HEK293 (cell line): Measurements from ENCODE around the gene DRC7.

ENCODE experiments used
- CTCF ChIA-PET: fragments of 350-600 bp; formaldehyde crosslinking; extraction: SDS; loops from one replicate; lab custom pipeline; 2021; ENCODE audit warnings: antibody characterized with exemption; lab: Yijun Ruan, JAX
- POLR2A ChIA-PET: fragments of 300-600 bp; formaldehyde crosslinking; extraction: SDS; loops from one replicate; lab custom pipeline; 2020; ENCODE audit warnings: antibody characterized with exemption, inconsistent platforms; lab: Yijun Ruan, JAX
- H3K27ac ChIP-seq: fragments of 200-500 bp; sonication (Bioruptor generic); 2 replicates; pipeline ENCODE4 v1.5.1; 2014; ENCODE audit warnings: low read depth, low read length, control low read depth, inconsistent platforms; ENCODE audit errors: extremely low read depth
- H3K36me3 ChIP-seq, 2 experiments: fragments of 200-500 bp in 1 of 2; sonication (Bioruptor generic) in 1 of 2; 1 replicate in 1 of 2; 2 replicates in 1 of 2; pipeline ENCODE4 v1.5.1; 2014 to 2017; ENCODE audit warnings: inconsistent platforms in 2 of 2, low read length in 2 of 2; ENCODE audit not compliant: control insufficient read depth in 2 of 2, insufficient read depth in 1 of 2
- H3K4me1 ChIP-seq: fragments of 200-500 bp; sonication (Bioruptor generic); 2 replicates; pipeline ENCODE4 v1.5.1; 2014; ENCODE audit warnings: mild to moderate bottlenecking, low read length, inconsistent platforms; ENCODE audit not compliant: control insufficient read depth, insufficient read depth
- H3K4me3 ChIP-seq: 2 replicates; pipeline ENCODE4 v1.5.1; 2011; ENCODE audit warnings: low read depth, mild to moderate bottlenecking, control low read depth, low read length, moderate library complexity
- H3K9me3 ChIP-seq: fragments of 200-500 bp; sonication (Bioruptor generic); 2 replicates; pipeline ENCODE4 v1.5.1; 2014; ENCODE audit warnings: low read depth, low read length, inconsistent platforms; ENCODE audit not compliant: control insufficient read depth, insufficient read depth
- HOXC10 ChIP-seq: sonication (generic); formaldehyde crosslinking; IDR thresholded peaks from 2 replicates; pipeline ENCODE4 v1.8.1; 2023; ENCODE audit warnings: mild to moderate bottlenecking, missing genetic modification reagents
- SETDB1 ChIP-seq: IDR thresholded peaks from one replicate; pipeline ENCODE4 v1.6.1; 2017; ENCODE audit warnings: mild to moderate bottlenecking, low read length, moderate library complexity, mixed read lengths; ENCODE audit not compliant: insufficient read length
- YY2 ChIP-seq: fragments of 450-650 bp; formaldehyde crosslinking; IDR thresholded peaks from 2 replicates; pipeline ENCODE4 v1.5.1; 2016; ENCODE audit warnings: missing biosample characterization, missing genetic modification characterization
- ZFP3 ChIP-seq: fragments of 450-650 bp; formaldehyde crosslinking; IDR thresholded peaks from 2 replicates; pipeline ENCODE4 v1.5.1; 2016; ENCODE audit warnings: low read depth, missing biosample characterization, missing genetic modification characterization
- ZNF404 ChIP-seq: fragments of 450-650 bp; formaldehyde crosslinking; IDR thresholded peaks from 2 replicates; pipeline ENCODE4 v1.5.1; 2017; ENCODE audit warnings: missing biosample characterization, missing genetic modification characterization
- ZNF530 ChIP-seq: fragments of 450-650 bp; formaldehyde crosslinking; IDR thresholded peaks from 2 replicates; pipeline ENCODE4 v1.5.1; 2016; ENCODE audit warnings: low read depth, missing biosample characterization, missing genetic modification characterization
- ZNF560 ChIP-seq: fragments of 450-650 bp; formaldehyde crosslinking; IDR thresholded peaks from 2 replicates; pipeline ENCODE4 v1.5.1; 2017; ENCODE audit warnings: missing biosample characterization, missing genetic modification characterization, borderline replicate concordance
- ZNF624 ChIP-seq: fragments of 450-650 bp; formaldehyde crosslinking; IDR thresholded peaks from 2 replicates; pipeline ENCODE4 v1.5.1; 2017; ENCODE audit warnings: missing biosample characterization, missing genetic modification characterization
- ZNF660 ChIP-seq: fragments of 450-650 bp; IDR thresholded peaks from 2 replicates; pipeline ENCODE4 v1.5.1; 2018; ENCODE audit warnings: missing biosample characterization, mild to moderate bottlenecking, missing genetic modification characterization
- ZNF670 ChIP-seq: fragments of 450-650 bp; formaldehyde crosslinking; IDR thresholded peaks from 2 replicates; pipeline ENCODE4 v1.5.1; 2016; ENCODE audit warnings: missing biosample characterization, missing genetic modification characterization, low read depth
- ZNF76 ChIP-seq: fragments of 450-650 bp; formaldehyde crosslinking; IDR thresholded peaks from 2 replicates; pipeline ENCODE4; 2016; ENCODE audit warnings: low read depth, missing biosample characterization, missing genetic modification characterization, borderline replicate concordance
- ZNF785 ChIP-seq: fragments of 450-650 bp; formaldehyde crosslinking; IDR thresholded peaks from 2 replicates; pipeline ENCODE4 v1.5.1; 2016; ENCODE audit warnings: missing biosample characterization, missing genetic modification characterization
- TF ChIP-seq, protein P1 (sequence below): fragments of 450-650 bp; formaldehyde crosslinking; IDR thresholded peaks from 2 replicates; pipeline ENCODE4 v1.5.1; 2017; ENCODE audit warnings: missing biosample characterization, mild to moderate bottlenecking, missing genetic modification characterization, moderate library complexity
- TF ChIP-seq, protein P2 (sequence below): fragments of 450-650 bp; formaldehyde crosslinking; IDR thresholded peaks from 2 replicates; pipeline ENCODE4 v1.5.1; 2016; ENCODE audit warnings: missing biosample characterization, missing genetic modification characterization, low read depth
- TF ChIP-seq, protein P3 (sequence below): fragments of 450-650 bp; formaldehyde crosslinking; IDR thresholded peaks from 2 replicates; pipeline ENCODE4 v1.5.1; 2017; ENCODE audit warnings: missing biosample characterization, missing genetic modification characterization
- TF ChIP-seq, protein P4 (sequence below): fragments of 450-650 bp; formaldehyde crosslinking; IDR thresholded peaks from 2 replicates; pipeline ENCODE4; 2016; ENCODE audit warnings: missing biosample characterization, missing genetic modification characterization
- TF ChIP-seq, protein P5 (sequence below): fragments of 450-650 bp; formaldehyde crosslinking; IDR thresholded peaks from 2 replicates; pipeline ENCODE4 v1.5.1; 2016; ENCODE audit warnings: missing biosample characterization, missing genetic modification characterization
- TF ChIP-seq, protein P6 (sequence below): fragments of 450-650 bp; IDR thresholded peaks from 2 replicates; pipeline ENCODE4 v1.5.1; 2018; ENCODE audit warnings: missing biosample characterization, mild to moderate bottlenecking, missing genetic modification characterization
- TF ChIP-seq, protein P7 (sequence below): fragments of 450-650 bp; formaldehyde crosslinking; IDR thresholded peaks from 2 replicates; pipeline ENCODE4 v1.5.1; 2016; ENCODE audit warnings: missing biosample characterization, missing genetic modification characterization

Gene DRC7

DNA sequence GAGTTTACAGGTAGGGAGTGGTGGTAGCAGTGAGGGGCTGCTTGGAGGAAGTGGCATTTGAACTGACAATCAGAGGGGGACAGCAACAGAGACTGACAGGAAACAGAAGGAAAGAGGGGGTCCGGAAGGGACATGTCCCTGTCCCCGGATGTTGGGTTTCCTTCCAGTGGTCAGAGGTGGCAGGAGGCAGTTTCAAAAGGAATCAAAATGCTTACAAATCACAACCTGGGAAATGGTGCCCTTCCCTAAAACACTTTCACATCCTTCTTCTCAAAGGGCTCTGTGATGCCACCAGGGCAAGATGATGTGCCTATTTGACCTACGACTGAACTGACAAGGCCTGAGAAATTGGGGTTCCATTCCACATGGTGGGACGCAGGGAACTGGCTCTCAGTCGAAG lies 46.5 kb upstream of the DRC7 start:
- H3K4me1 ChIP-seq, result no peaks in the 10 kb centered on the region
- CTCF ChIA-PET, result interaction anchor here (0.7 to 5.9 kb wide), 24 partner anchors 12 to 244 kb away, joined by 3 to 87 read pairs (median 5); partner anchors contain the start of genes ADGRG1 and ADGRG3
- TF ChIP-seq ZNF660, result no peak
- TF ChIP-seq ZFP3, result no peak
- no peak for TF ChIP-seq SETDB1
- no peak for TF ChIP-seq YY2 (tag by site-specific recombination)
- TF ChIP-seq, protein P1, sequence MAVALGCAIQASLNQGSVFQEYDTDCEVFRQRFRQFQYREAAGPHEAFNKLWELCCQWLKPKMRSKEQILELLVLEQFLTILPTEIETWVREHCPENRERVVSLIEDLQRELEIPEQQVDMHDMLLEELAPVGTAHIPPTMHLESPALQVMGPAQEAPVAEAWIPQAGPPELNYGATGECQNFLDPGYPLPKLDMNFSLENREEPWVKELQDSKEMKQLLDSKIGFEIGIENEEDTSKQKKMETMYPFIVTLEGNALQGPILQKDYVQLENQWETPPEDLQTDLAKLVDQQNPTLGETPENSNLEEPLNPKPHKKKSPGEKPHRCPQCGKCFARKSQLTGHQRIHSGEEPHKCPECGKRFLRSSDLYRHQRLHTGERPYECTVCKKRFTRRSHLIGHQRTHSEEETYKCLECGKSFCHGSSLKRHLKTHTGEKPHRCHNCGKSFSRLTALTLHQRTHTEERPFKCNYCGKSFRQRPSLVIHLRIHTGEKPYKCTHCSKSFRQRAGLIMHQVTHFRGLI, result no peak
- TF ChIP-seq HOXC10 (CRISPR knock-in tag), result no peak
- TF ChIP-seq ZNF785 (tag by site-specific recombination), result no peak
- no peak for TF ChIP-seq ZNF560 (tag by site-specific recombination)
- TF ChIP-seq, protein P2, sequence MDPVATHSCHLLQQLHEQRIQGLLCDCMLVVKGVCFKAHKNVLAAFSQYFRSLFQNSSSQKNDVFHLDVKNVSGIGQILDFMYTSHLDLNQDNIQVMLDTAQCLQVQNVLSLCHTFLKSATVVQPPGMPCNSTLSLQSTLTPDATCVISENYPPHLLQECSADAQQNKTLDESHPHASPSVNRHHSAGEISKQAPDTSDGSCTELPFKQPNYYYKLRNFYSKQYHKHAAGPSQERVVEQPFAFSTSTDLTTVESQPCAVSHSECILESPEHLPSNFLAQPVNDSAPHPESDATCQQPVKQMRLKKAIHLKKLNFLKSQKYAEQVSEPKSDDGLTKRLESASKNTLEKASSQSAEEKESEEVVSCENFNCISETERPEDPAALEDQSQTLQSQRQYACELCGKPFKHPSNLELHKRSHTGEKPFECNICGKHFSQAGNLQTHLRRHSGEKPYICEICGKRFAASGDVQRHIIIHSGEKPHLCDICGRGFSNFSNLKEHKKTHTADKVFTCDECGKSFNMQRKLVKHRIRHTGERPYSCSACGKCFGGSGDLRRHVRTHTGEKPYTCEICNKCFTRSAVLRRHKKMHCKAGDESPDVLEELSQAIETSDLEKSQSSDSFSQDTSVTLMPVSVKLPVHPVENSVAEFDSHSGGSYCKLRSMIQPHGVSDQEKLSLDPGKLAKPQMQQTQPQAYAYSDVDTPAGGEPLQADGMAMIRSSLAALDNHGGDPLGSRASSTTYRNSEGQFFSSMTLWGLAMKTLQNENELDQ (tag by site-specific recombination), result no peak
- no peak for TF ChIP-seq ZNF530 (tag by site-specific recombination)
- TF ChIP-seq ZNF624, result no peak
- TF ChIP-seq, protein P3, sequence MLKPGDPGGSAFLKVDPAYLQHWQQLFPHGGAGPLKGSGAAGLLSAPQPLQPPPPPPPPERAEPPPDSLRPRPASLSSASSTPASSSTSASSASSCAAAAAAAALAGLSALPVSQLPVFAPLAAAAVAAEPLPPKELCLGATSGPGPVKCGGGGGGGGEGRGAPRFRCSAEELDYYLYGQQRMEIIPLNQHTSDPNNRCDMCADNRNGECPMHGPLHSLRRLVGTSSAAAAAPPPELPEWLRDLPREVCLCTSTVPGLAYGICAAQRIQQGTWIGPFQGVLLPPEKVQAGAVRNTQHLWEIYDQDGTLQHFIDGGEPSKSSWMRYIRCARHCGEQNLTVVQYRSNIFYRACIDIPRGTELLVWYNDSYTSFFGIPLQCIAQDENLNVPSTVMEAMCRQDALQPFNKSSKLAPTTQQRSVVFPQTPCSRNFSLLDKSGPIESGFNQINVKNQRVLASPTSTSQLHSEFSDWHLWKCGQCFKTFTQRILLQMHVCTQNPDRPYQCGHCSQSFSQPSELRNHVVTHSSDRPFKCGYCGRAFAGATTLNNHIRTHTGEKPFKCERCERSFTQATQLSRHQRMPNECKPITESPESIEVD (tag by site-specific recombination), result no peak
- TF ChIP-seq ZNF670 (tag by site-specific recombination), result no peak
- TF ChIP-seq, protein P4, sequence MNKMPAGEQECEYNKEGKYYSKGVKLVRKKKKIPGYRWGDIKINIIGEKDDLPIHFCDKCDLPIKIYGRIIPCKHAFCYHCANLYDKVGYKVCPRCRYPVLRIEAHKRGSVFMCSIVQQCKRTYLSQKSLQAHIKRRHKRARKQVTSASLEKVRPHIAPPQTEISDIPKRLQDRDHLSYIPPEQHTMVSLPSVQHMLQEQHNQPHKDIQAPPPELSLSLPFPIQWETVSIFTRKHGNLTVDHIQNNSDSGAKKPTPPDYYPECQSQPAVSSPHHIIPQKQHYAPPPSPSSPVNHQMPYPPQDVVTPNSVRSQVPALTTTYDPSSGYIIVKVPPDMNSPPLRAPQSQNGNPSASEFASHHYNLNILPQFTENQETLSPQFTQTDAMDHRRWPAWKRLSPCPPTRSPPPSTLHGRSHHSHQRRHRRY, result no peak
- TF ChIP-seq ZNF404, result no peak
- TF ChIP-seq, protein P5, sequence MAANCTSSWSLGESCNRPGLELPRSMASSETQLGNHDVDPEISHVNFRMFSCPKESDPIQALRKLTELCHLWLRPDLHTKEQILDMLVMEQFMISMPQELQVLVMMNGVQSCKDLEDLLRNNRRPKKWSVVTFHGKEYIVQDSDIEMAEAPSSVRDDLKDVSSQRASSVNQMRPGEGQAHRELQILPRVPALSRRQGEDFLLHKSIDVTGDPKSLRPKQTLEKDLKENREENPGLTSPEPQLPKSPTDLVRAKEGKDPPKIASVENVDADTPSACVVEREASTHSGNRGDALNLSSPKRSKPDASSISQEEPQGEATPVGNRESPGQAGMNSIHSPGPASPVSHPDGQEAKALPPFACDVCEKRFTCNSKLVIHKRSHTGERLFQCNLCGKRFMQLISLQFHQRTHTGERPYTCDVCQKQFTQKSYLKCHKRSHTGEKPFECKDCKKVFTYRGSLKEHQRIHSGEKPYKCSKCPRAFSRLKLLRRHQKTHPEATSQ (tag by site-specific recombination), result no peak
- TF ChIP-seq ZNF76, result no peak
- TF ChIP-seq, protein P6, sequence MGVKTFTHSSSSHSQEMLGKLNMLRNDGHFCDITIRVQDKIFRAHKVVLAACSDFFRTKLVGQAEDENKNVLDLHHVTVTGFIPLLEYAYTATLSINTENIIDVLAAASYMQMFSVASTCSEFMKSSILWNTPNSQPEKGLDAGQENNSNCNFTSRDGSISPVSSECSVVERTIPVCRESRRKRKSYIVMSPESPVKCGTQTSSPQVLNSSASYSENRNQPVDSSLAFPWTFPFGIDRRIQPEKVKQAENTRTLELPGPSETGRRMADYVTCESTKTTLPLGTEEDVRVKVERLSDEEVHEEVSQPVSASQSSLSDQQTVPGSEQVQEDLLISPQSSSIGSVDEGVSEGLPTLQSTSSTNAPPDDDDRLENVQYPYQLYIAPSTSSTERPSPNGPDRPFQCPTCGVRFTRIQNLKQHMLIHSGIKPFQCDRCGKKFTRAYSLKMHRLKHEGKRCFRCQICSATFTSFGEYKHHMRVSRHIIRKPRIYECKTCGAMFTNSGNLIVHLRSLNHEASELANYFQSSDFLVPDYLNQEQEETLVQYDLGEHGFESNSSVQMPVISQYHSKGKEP (tag by site-specific recombination), result no peak
- TF ChIP-seq, protein P7, sequence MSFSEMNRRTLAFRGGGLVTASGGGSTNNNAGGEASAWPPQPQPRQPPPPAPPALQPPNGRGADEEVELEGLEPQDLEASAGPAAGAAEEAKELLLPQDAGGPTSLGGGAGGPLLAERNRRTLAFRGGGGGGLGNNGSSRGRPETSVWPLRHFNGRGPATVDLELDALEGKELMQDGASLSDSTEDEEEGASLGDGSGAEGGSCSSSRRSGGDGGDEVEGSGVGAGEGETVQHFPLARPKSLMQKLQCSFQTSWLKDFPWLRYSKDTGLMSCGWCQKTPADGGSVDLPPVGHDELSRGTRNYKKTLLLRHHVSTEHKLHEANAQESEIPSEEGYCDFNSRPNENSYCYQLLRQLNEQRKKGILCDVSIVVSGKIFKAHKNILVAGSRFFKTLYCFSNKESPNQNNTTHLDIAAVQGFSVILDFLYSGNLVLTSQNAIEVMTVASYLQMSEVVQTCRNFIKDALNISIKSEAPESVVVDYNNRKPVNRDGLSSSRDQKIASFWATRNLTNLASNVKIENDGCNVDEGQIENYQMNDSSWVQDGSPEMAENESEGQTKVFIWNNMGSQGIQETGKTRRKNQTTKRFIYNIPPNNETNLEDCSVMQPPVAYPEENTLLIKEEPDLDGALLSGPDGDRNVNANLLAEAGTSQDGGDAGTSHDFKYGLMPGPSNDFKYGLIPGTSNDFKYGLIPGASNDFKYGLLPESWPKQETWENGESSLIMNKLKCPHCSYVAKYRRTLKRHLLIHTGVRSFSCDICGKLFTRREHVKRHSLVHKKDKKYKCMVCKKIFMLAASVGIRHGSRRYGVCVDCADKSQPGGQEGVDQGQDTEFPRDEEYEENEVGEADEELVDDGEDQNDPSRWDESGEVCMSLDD, result no peak
- no peaks in the 10 kb centered on the region for H3K9me3 ChIP-seq
- H3K36me3 ChIP-seq, result no peaks in the 10 kb centered on the region
- no peak overlapping the region for H3K27ac ChIP-seq
- no peak overlapping the region for H3K4me3 ChIP-seq
- POLR2A ChIA-PET, result interaction anchor here (1.0 kb wide), 1 partner anchor 37 kb away, joined by 3 read pairs; no protein-coding TSS in a partner anchor
